NCI-H748 treated with DMSO at 0.1 percent for 48 hours (cell line): ENCODE data around the gene ALOXE3.

Experiments used
- DNase-seq: peaks from one replicate; lab custom pipeline; 2025; lab: John Stamatoyannopoulos, UW

ALOXE3 gene

DNA sequence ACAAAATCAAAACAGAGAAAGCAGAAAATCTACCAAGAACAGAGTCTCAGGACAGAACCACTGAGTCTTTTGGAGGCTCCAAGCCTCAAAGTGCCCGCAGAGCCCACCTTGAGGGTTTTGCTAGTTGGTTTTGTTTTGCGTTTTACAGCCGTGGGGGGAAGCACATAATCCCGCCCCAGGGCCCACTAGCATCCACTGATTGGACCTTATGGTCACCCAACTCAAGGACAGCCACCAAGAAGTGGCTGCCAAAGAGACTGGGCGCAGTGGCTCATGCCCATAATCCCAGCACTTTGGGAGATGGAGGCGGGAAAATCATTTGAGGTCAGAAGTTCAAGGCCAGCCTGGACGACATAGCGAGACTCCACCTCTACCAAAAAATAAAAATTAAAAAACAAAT lies 69.6 kb downstream of the ALOXE3 start:
- DNase-seq, result no peak

DNA sequence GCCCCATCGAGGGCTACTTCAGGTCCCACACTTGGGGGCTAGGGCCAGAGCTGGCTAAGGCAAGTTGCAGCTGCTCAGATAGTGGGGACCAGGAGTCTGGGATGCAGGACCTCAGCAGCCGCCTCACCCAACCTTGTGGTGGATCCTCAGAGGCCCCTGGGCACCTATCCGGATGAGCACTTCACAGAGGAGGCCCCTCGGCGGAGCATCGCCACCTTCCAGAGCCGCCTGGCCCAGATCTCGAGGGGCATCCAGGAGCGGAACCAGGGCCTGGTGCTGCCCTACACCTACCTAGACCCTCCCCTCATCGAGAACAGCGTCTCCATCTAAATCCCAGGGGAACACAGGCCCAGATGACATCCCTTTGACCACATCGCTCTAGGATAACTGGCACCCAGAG lies 70.1 kb downstream of the ALOXE3 start:
- no peak for DNase-seq

DNA sequence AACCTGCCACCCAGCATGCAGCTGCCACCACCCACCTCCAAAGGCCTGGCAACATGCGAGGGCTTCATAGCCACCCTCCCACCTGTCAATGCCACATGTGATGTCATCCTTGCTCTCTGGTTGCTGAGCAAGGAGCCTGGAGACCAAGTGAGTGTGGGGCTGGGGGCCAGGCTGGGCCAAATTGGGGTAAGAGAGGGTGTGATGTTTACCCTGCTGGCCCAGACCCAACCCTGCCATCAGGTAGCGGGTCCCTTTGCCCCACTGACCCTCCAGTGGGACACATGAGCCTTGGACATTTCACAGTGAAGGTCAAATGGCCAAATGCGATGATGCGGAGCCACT lies 70.6 kb downstream of the ALOXE3 start:
- no peak for DNase-seq

- no peak for DNase-seq
These were observed 71.2 kb downstream of the ALOXE3 start for GRCh38 chr17:8046929-8047768.

DNA sequence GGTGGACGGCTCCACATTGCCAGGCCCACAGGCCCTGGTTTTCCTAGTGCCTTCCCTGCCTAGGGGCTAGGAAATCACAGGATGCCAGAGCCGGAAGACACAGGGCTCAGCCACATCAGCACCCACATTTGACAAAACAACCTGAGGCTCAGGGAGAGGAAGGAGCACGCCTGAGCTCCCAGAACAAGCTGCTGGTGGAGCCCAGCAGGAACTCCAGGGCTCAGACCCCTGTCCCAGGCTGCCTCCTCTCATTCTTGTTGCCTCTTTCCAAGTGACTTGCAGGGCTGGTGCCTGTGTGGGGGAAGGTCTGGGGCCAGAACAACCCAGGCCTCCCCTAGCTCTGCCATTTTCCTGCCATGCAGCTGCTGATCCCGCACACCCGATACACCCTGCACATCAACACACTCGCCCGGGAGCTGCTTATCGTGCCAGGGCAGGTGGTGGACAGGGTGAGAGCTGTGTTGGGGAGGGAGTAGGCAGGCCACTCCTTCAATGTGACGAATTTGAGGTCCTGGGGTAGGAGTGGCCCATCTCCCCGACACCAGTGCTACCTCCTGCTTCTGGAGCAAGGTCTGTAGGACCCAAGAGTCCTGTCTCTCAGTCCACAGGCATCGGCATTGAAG lies 71.9 kb downstream of the ALOXE3 start:
- no peak for DNase-seq
